ENCODE results near the gene SPOCK1.

Gene SPOCK1

DNA sequence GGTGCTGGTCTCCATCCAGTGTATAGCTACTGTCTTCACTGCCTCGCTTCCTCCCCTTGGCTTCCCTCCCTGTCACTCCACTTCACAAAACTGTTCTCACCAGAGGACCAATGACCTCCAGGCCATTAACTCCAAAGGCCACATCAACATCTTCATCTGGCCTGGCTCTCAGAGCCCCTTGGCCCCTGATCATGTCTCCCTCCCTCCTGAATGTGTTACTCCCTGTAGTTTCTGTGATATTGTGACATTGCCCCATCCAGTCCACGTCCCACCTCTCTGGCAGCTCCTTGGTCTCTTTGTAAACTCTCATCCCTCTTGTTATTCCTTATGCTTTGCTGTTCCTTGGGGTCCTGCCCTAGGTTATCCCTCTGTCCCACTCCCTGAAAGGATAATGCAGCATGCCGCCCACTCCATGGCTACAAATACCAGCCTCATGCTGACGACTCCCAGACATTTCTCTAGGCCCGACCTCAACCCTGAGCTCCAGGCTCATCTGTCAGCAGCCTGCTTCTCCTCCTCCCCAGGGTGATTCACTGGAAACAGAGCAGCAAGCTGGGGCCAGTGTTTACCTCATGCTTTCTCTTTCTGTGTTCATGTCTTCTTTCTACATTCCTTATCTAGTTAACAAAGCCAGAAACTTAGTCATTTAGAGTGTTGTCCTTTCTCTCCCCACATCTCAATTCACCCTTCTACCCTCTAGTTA is 312.2 kb downstream of the SPOCK1 start:
- no peak for DNase-seq

- no peak for DNase-seq
Measured at GRCh38 chr5:137185193-137185592, 313.9 kb downstream of the SPOCK1 start.

DNA sequence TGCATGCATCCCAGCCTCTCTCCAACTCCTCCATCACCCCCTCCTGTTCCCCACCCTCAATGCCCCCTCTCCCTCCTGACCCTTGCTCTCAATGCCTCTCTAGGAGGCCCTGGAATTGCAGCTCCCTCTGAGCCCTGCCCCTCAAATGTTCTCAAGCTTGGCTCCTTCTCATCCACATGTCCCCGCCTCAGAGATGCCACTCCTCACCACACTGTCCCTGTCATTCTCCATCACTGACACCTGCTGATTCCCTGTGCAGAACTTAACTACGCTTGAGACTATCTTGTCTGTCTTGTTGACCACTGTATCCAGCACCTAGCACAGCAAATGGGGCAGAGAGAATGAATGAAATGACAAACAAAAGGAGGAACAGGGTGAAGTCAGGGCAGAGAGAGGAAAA is 314.4 kb downstream of the SPOCK1 start:
- DNase-seq = no peak

DNA sequence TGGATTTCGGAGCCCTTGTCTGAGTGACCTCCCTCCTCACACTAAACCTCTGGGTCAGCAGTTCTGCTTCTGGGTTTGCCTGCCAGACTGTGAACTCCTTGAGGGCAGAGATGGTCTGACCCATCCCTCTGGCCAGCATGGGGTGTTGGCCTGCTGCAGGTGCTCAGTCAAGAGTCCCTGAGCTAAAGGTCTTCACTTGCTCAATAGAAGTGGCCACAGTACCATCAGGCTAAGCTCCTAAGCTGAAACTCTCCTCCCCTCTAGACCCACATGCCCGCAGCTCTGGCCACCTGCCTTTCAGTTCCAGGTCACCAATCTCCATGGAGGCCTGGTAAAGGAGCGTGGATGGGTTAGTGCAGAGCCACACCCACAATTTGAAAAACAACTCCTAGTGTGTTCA is 316.6 kb downstream of the SPOCK1 start:
- no peak for DNase-seq

DNA sequence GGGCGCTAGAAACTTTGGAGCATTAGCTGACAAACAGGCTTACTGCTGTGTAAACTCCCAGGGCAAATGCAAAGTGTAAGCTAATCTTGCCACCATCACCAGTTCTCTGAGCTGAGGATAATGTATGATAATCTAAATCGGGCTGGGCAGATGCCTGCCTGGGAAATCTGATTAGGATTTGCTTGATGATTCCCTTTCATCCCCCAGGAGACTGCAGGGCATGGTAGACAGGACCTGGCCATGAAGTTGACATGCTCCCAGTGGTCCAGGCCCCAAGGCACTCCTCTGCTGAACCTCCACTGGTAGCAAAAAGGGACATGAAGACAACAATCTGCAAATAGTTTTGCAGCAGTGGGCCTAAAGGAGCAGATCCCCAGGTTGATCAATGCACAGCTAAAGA is 317.5 kb downstream of the SPOCK1 start:
- no peak for DNase-seq

DNA sequence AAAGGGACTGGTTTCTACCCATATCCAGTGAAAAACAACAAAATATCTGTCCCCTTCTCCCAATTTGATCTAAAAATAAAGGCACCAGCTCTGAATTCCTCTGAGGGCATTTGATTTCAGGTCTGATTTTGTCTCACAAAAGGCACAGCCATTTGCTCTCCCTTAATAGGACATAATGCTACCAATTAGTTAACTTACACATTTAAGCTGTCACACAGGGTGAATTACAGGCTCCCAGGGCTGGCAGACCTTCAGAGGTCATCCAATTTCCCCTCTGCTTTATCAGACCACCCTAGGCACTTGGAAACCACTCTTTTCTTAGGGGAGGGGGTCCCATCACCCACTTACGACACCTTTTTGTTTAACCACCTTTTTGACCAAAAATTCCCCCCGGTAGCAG is 319.9 kb downstream of the SPOCK1 start:
- no peak for DNase-seq

- no peak for DNase-seq
Measured at GRCh38 chr5:137176609-137177008, 322.5 kb downstream of the SPOCK1 start.

DNA sequence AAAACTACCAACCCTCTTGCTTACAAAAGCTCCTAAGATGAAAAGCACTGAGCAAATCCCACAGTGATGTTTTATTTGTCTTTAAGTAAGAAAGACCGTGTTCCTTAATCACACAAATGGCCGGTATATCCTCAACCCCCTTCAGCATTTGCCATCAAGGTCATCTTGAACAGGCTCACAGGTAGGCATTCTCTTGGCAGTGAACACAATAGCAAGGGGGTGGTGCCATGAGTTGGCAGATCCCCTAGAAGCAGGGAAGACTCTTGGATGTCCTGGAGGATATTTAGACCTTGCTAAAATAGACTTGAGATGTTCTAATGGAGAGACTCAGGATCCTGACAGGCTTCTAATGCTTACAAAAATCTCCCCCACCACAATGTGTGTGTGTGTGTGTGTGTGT is 323.0 kb downstream of the SPOCK1 start:
- no peak for DNase-seq

DNA sequence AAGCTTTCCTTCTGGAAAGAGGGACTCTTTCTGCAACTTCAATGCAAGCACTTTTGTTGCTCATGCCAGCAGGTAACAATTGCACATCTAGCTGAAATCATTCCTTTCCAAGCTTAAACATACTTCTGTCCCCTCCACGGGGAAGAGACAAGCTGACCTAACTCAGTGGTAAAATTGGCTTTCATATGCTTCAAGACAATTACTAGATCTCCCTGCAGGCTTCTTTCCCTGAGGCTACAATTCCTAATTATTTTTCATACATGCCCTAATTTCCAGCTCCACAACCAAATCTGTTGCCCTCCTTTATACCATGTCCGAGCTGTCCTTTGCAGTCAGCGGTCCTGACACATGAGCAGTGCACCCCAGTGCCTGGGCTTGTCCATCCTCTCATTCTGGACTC is 324.9 kb downstream of the SPOCK1 start:
- no peak for DNase-seq

DNA sequence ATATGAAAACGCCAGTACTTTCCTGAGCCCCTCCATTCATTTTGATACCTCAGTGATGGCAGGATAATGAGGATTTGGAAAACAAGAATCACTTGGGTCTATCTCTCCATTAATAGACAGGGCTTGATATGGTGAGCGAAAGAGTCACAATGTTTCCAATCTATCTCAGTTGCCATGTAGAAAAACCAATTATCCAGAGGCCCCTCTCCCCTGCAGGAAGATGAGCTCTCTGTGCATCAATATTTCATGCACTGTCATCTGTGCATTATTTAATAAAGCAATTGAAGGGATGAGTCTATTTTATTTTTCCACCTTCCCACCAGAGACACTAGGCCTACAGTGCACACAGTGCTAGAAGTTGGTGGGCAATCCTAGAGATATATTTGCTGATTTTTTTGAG is 326.9 kb downstream of the SPOCK1 start:
- no peak for DNase-seq

DNA sequence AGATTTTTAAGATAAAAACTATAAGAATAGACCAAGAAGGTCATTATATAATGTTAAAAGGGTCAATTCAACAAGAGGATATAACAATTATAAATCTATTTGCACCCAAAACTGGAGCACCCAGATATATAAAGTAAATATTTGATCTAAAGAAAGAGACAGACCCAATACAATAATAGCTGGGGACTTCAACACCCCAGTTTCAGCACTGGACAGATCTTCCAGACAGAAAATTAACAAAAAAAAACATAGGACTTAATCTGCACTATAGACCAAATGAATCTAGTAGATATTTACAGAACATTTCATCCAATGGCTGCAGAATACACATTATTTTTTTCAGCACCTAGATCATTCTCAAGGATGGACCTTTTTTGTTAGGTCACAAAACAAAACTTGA is 331.9 kb downstream of the SPOCK1 start:
- DNase-seq = no peak

GRCh38 chr5:137164961-137165360 is 334.2 kb downstream of the SPOCK1 start:
- no peak for DNase-seq

- DNase-seq = no peak
Measured at GRCh38 chr5:137164536-137164935, 334.6 kb downstream of the SPOCK1 start.

GRCh38 chr5:137158691-137159090 is 340.4 kb downstream of the SPOCK1 start:
- DNase-seq = no peak

GRCh38 chr5:137156180-137156579 is 342.9 kb downstream of the SPOCK1 start:
- no peak for DNase-seq

DNA sequence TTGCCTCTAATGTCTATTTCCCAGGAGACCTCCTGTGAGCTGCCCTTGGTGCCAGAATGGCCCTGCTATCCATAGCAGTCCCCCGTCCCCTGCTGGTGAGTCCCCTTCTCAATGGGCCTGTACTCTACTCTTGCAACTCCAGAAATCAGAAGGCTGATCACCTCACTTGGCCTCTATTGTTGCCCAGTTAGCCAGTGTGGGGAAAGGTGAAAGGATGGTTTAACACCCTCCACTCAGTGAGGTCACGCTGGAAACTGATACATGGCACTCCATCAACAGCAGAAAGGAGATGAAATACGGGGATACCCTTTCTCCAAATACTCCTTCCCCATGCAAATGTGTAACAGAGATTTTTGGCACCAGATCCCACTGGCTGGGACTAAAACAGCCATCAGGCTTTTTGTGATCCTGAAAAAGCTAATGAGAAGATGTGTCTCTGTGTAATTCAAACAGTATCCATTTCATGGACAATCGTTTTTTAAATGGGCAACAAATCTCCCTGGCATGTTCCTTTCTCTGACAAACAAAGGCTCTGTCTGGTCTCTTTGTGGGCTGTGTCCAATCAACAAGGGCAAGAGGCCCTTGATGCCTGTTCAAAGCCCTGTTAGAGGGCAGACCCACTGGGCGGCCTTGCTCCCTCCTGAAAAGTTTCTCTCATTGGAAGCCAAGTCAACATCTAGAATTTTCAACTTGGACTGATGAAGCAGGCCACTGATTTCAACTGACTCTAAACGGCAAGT is 343.7 kb downstream of the SPOCK1 start:
- DNase-seq = no peak

GRCh38 chr5:137152616-137153015 is 346.5 kb downstream of the SPOCK1 start:
- no peak for DNase-seq

GRCh38 chr5:137148655-137149054 is 350.5 kb downstream of the SPOCK1 start:
- DNase-seq = no peak

- DNase-seq = no peak
Measured at GRCh38 chr5:137148159-137148558, 351.0 kb downstream of the SPOCK1 start.

- no peak for DNase-seq
Measured at GRCh38 chr5:137147346-137147745, 351.8 kb downstream of the SPOCK1 start.

DNA sequence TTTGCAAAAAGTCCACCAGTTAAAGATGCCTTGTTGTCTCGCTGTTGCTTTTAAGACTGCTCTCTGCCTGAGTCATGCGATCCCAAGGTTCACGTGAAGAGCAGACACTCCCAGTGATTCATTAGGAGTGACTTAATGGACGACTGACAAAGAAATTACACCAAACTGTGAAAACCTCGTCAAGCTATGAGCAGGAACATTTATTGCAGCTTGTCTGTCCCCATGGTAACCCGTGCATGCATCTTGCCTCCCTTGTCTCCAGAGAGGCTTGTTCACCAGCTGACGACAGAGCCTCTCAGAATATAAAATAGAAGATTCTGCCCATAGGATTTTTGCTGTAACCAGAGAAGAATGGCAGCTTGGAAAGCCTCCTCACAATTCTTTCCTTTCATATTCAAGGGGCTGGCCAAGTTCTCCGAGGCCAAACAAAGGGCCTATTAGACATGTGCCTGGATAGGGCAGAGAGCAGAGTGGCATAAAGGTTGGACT is 352.7 kb downstream of the SPOCK1 start:
- no peak for DNase-seq

GRCh38 chr5:137145721-137146120 is 353.4 kb downstream of the SPOCK1 start:
- DNase-seq = no peak

DNA sequence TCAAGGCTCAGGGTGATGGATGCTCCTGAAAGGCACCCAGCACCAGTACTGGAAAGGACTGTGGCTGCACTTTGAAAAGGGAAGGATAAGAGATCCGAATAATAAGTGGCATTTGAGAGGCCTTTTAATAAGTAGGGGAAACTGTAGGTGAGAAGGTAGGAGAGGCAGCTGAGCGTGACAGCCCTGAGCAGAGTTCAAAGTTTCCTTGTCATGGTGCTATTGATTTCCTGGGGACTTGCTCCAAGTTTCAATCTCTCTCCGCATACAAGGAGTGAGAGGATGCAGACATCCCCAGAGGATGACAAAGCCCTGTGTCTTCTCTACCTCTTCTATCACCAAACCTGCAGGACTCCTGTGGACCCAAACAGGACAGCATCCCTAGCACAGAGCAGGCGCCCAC is 354.5 kb downstream of the SPOCK1 start:
- DNase-seq = no peak

- no peak for DNase-seq
Measured at GRCh38 chr5:137142764-137143605, 356.1 kb downstream of the SPOCK1 start.

Measured in CD4-positive, alpha-beta T cell treated with Interleukin-6 for 4 hours (primary cell).